HG03575 (cell line): ENCODE data around the gene PINK1.
"Not testable (repeated sequence)": the region's sequence is repeated elsewhere in the genome, so short reads cannot be mapped to it uniquely, and the experiment has no call there.

Source experiments
- ATAC-seq: cut with Tn5 transposase; IDR thresholded peaks from one replicate; pipeline ENCODE4 v1.9.1; 2021; ENCODE audit not compliant: unreplicated experiment, insufficient number of reproducible peaks, low FRiP score; ENCODE audit errors: extremely low read depth

The PINK1 gene

DNA sequence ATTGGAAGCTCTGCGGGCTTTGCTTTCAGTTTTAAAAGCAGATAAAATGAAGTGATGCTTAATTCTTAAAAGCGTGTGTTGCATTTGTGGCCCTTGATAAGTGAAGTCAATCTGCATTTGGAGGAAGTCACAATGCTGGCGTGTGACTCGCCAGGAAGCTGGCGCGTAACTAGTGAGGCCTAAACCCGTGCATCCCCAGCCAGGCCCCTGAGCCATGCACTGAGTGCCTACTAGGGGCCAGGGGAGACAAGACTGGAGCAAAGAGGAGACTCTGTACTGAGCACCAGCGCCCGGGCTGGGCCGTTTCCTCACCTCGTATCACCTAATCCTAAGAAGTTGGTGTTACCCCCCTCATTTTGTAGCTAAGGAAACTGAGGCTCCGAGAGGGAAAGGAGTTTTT is 32.5 kb downstream of the PINK1 start:
- ATAC-seq: no peak

- ATAC-seq: no peak
Observed at GRCh38 chr1:20666146-20666545, 32.9 kb downstream of the PINK1 start.

DNA sequence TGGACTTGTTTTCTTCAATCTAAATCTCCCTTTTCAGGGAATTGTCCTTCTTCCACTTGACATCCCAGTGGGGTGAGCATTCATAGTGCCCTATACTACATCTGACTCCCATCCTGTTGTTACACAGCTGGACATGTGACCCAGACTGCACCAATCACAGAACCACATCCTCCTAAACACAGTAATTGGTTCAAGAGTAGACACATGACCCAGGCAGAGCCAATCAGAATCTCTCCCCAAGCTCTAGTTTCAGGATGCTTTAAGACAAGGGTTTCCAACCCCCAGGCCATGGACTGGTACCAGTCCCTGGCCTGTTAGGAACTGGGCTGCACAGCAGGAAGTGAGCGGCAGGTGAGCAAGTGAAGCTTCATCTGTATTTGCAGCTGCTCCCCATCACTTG is 33.5 kb downstream of the PINK1 start:
- no peak for ATAC-seq

- ATAC-seq: no peak
Observed at GRCh38 chr1:20668581-20668980, 35.3 kb downstream of the PINK1 start.

GRCh38 chr1:20670936-20671335 is 37.7 kb downstream of the PINK1 start:
- no peak for ATAC-seq

DNA sequence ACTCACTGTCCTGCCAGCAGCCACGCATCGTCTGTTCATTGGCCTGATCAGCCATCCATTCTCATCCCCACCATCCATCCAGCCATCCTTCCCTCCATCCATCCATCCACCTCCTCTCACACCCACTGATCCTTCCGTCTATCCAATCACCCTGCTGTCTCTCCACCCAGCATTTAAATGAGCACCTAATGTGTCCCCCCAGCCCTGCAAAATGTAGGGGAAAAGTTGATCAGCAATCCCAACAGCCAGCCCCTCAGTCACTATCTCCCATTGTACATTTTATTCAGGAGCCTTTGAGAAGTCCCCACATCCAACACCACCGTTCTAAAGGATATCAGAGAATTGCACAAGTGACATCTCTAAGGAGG is 39.0 kb downstream of the PINK1 start:
- ATAC-seq: no peak

- not testable (repeated sequence) for ATAC-seq
Observed at GRCh38 chr1:20673626-20674025, 40.4 kb downstream of the PINK1 start.

DNA sequence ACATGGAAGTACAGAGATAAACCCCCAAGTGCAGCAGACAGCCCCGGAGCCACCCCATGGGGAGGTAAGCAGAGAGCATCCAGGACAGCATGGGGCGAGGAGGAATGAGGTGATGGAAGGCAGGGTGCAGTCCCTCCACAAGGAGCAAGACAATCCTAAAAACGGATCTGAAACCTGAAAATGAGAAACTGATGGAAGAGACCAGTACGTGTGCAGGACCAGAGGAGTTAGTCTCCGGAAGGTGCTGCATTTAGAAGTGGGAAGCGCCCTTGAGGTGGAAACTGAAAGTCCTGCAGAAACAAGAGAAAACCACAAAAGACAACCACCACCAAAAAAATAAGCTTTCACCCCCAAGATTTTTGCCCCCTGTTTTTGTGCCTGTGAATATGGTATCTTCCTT is 45.3 kb downstream of the PINK1 start:
- ATAC-seq: no peak

DNA sequence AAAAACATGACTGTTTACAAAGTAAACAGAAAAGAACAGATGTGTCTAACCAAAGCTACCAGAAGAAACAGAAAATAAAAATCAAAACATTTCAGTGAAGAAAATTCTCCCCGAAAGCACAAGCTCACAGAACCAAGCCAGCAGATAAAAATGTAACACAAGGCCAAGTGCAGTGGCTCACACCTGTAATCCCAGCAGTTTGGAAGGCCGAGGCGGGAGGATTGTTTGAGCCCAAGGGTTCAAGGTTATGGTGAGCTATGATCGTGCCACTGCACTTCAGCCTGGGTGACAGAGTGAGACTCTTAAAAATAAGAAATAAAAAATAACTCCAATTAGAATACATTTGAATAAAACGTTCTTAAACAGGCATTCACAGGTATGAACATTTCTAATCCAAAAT is 47.0 kb downstream of the PINK1 start:
- no peak for ATAC-seq

DNA sequence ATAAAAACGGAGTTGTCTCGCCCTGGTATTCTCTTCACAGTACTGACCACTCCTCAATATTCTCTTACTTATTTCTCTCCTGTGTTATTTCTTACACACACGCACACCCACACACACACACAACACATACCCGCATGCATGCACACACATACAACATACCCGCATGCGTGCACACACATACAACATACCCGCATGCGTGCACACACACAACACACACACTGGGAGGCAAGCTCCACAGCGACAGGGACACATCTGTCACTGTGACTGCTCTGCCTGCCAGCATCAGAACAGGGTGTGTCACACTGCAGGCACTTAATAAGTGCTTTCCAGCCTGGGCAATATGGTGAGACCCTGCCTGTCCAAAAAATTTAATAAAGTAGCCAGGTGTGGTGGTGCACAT is 48.7 kb downstream of the PINK1 start:
- ATAC-seq: no peak

DNA sequence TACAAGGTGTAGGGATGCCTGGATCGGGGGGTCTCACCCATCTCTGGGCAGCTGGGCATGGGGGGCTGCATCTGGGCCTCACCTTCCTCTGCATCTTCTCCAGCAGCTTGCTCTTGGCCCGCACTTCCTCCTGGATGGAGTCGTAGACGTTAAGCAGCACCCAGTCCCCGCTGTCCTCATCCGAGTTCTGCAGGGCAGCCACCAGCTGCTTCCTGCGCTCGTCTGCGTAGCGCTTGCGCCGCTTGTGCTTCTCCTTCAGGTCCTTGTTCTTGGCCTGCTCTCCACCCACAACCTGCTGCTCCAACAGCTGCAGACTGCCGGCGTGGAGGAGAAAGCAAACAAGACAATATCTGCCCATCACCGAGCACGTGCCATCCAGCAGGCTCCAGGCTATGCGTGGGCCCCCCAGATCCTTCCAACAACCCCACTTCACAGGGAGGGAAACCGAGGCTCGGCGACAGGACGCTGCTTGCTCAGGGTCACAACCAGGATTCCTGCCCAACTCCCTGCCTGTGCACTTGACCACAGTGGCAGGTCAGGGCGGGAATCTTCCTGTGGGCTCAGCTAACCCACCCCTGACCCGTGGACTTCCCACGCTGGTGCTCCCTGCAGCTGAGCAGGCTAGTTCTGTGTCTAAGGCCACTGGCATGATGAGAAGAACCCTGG is 49.4 kb downstream of the PINK1 start:
- no peak for ATAC-seq

DNA sequence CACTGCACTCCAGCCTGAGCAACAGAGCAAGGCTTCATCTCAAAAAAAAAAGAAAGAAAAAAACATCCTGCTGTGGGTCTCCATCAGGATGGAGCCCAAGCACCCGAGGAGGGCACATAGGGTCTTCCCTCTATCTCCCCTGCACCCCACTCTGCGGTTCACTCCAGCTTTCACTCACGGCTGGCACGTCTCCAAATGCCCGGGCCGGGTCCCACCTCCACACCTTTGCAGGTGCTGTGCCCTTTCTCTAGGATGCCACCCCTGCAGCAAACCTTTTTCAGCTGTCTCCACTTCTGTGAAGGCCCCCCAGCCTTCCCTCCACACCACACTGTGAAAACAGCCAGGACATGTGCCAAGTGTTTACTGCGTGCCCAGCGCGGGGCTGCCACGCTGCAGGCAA is 50.4 kb downstream of the PINK1 start:
- no peak for ATAC-seq

DNA sequence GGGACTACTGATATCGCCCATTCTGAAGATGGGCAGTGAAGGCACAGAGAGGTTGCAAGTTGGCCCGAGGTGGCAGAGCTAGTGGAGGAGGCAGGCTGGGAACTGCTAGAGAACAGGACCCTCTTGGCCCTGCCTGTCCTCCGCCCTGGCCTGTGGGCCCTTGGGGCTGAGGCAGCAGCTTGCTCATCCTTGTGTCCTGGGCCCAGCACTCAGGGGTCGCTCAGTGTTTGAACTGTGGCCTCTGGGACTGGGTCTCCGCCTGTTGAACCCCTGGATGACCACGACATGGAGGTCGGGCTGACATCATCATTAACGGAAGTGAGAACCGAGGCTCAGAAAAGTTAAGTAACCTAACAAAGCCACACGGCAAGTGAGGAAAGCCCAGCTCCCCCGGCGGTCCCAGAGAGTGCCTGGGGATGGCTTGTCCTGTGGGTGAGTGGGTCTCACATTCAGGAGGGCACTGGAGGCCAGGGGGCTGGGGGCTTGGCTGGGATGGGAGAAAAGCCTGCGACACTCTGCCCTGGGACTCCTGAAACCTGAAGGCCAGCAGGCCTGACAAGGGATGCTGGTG is 50.9 kb downstream of the PINK1 start:
- ATAC-seq: no peak

DNA sequence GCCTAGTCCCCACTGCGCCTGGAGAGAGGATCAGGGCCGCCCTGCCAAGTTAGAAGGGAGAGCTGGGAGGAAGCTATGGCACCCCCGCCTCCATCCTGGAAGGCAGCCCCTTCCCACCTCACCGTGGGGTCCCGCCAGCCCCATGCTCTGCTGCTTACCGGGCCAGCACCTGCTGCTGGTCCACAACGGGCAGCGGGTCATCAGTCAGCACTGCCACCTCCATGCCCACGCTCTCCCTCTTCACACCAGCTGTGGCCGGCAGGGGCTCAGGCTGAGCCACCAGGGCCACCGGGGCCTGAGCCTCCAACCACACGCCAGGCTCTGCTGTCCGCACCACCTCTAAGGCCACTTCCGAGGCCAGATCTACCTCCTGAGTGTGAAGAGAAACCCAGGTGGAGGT is 51.4 kb downstream of the PINK1 start:
- no peak for ATAC-seq

DNA sequence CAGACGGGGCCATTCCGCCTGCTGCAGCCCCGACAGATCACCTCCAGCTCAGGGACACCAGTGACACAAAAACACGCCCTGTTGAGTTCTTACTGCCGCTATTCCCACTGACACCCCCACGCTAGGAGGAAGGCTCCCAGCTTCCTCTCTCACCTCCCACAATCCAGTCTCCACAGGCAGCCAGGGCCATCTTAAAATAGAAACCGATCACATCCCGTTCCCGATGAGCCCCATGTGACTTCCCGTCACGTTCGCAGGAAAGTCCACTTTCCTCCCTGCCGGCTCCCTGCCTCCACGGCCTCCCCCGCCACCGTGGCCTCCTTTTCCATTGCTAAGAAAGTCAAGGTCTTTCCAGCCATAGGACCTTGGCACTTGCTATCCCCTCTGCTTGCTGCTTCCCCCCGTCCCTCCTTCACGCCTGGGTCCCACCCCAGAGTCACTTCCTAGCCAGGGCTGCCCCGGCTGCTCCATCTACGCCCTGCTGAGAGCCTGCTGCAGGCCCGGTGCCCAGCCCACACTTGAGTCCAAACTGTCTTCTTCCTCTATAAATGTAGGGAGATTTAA is 51.9 kb downstream of the PINK1 start:
- no peak for ATAC-seq

DNA sequence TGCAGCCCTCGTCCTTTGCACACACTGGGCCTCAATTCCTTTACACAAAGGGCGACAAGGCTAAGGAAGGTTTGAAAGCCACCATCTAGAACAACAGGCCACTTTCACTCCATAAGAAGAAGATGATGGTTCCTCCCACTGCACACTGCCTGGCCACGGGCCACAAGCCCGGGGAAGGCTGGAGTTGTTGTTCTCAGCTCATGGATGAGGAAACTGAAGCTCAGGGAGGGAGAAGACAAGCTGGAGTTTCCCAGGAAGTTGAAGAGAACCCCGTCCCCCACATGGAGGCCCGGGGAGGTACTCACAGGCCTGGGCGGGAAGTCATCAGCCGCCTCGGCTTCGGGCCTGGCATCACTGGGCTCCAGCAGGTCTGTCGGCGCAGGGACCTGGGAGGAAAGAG is 52.5 kb downstream of the PINK1 start:
- ATAC-seq: no peak

- ATAC-seq: no peak
Observed at GRCh38 chr1:20686883-20687725, 53.8 kb downstream of the PINK1 start.

- ATAC-seq: no peak
Observed at GRCh38 chr1:20689645-20690056, 56.4 kb downstream of the PINK1 start.

DNA sequence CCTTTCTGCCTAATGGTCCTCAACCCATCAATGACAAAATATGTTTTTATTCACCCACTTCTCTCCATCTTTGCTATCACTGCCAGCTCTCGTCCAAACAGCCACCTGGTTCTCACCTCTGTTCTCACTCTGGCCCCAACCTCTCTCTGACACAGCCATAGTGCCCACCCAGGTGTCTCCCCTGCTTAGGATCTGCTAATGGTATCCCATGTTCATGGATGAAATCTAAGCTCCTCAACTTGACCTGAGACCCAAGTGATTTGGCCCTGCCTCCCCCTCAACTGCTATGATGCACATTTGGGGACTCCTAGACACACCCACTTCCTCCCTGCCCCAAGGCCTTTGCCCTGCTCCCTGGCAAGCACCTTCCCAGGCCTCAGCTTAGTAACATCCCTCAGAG is 58.6 kb downstream of the PINK1 start:
- no peak for ATAC-seq

DNA sequence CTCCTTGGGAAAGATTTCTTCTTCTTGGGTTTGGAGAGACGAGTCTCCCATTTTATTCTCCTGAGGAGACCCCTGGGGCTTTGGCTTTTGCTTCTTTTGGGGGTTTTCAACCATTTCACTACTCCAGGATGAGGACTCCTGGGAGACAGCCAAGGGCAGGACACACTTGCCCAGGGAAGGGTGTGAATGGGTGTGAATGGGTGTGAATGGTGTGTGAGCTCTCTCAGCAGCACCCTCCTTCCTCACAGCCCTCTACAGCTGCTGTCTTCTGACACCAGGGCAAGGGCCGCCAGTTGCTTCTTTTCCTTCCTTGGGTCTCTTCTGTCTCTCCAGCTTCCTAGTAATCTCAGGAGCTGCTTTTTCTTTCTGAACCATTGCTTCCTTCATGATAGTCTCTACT is 60.4 kb downstream of the PINK1 start:
- ATAC-seq: no peak
